Measurements from ENCODE around the gene PLXDC2.

PLXDC2 gene

DNA sequence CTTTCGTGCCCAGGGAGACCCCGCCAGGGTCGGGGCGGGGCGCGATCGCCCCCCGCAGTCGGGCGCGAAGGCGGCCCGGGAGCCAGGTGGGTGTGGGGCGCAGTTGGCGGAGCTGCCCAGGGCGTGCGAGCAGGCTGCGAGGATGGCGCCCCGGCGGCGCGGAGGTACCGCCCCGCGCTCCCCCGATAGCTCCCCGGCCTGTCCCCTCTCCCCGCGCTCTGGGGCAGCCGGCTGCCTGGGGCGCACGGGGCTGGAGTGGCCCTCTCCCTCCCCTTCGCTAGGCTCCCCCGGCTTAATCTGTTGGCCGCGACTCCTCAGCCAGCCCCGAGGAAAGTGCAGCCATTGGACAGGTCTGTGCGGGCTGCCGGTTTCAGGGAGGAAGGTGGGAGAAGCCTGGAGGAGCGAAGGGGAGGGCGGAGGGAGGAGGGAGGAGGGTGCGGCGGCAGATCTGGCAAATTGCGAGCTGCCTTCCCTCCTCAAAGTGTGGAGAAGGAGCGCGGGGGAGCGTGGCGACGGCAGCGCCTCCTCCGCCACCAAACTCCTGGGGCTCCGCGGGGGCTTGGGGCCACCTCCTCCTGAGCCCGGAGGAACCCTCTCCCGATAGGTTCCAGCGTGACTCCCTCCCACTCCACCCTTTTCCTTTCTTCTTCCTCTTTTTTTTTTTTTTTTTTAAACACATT lies 361 bp upstream of the PLXDC2 start:
- no peak for DNase-seq (ENCODE audit: low read depth)

- no peak for DNase-seq (ENCODE audit: low read depth)
Observed at GRCh38 chr10:19817231-19817933, 1.1 kb downstream of the PLXDC2 start.

DNA sequence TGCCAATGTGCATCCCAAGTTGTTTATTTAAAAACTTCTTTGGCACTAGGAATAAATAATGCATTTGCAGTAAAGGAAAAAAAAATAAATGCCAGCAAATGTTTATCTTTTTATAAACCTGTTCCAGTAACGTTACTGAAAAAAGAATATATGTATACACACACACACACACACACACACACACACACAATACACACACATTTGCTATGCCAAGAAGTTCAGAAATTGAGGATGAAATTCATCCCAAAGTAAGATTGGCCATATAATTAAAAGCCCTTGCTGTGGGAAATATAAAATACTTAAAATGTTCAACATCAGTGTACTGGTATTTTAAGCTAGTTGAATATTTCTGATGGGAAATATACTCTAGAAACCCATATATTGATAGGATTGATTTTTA lies 2.6 kb downstream of the PLXDC2 start:
- no peak for DNase-seq (ENCODE audit: low read depth)

GRCh38 chr10:19819419-19820033 lies 3.3 kb downstream of the PLXDC2 start:
- DNase-seq (ENCODE audit: low read depth): no peak

GRCh38 chr10:19824381-19825342 lies 8.4 kb downstream of the PLXDC2 start:
- no peak for DNase-seq (ENCODE audit: low read depth)

DNA sequence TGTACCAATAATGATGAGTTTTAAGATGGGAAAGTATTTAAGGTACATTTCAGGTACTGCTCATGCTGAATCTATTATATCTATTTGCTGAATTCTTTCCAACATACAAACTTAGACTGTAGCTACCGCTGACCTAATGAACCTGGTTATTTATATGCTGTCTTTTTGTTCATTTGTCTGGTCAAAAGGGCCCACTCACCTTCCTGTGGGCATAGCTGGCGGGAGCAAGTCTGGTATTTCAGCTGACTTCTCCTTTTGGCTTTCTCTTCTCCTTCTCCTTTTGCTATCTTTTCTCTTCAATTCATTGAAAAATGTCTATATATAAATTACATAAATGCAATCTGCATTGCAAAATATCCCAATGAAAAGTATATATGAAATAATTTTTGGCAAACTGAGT lies 9.5 kb downstream of the PLXDC2 start:
- DNase-seq (ENCODE audit: low read depth): no peak

GRCh38 chr10:19826712-19827111 lies 10.5 kb downstream of the PLXDC2 start:
- no peak for DNase-seq (ENCODE audit: low read depth)

GRCh38 chr10:19828278-19829049 lies 12.2 kb downstream of the PLXDC2 start:
- DNase-seq (ENCODE audit: low read depth): no peak

DNA sequence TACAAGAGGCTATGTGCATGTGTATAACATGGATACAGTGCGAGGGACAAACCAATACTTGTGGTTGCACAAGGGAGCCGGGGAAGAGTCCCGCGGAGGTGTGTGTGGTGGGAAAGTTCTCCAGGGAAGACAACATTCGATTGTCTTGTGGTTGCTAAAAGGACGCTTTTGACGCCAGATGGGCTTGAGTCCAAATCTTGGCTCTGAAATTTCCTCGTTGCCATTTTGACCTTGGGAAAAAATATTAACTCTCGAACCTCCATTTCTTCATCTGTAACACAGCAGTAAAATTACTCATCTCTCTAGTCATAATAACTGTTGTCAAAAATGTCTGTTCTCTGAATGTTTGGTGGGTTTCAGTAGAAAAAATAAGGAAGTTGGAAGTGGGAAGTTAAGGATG lies 16.5 kb downstream of the PLXDC2 start:
- no peak for DNase-seq (ENCODE audit: low read depth)

- DNase-seq (ENCODE audit: low read depth): no peak
Observed at GRCh38 chr10:19833170-19833824, 17.1 kb downstream of the PLXDC2 start.

GRCh38 chr10:19835952-19836351 lies 19.7 kb downstream of the PLXDC2 start:
- no peak for DNase-seq (ENCODE audit: low read depth)

DNA sequence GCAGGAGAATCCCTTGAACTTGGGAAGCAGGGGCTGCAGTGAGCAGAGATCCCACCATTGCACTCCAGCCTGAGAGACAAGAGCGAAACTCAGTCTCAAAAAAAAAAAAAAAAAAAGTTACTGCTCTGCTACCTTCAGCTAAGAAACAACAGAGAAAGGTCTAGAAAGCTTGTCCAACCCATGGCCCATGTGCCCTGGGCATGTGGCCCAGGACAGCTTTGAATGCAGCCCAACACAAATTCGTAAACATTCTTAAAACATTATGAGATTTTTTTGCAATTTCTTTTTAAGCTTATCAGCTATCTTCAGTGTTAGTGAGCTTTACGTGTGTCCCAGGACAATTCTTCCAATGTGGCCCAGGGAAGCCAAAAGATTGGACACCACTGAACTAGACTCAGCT lies 22.9 kb downstream of the PLXDC2 start:
- DNase-seq (ENCODE audit: low read depth): no peak

- no peak for DNase-seq (ENCODE audit: low read depth)
Observed at GRCh38 chr10:19839552-19839951, 23.3 kb downstream of the PLXDC2 start.

DNA sequence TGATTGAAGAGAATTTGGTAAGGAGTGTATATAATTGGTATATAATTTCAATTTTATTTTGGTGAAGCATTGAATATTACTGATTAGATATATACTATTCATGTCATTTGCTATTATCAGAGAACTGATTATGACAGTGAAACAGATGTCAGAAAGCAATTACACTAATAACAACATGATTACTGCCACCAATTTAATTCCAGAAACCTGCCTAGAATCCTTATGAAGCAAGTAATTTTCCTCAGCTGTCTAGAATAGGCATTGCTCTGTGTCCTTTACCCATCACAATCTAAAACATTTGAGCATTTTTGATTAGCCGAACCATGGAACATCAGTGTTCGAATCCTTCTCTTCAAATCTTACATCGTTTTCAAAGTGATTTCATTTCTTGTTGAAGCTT lies 24.5 kb downstream of the PLXDC2 start:
- DNase-seq (ENCODE audit: low read depth): no peak

- DNase-seq (ENCODE audit: low read depth): no peak
Observed at GRCh38 chr10:19843487-19843886, 27.3 kb downstream of the PLXDC2 start.

DNA sequence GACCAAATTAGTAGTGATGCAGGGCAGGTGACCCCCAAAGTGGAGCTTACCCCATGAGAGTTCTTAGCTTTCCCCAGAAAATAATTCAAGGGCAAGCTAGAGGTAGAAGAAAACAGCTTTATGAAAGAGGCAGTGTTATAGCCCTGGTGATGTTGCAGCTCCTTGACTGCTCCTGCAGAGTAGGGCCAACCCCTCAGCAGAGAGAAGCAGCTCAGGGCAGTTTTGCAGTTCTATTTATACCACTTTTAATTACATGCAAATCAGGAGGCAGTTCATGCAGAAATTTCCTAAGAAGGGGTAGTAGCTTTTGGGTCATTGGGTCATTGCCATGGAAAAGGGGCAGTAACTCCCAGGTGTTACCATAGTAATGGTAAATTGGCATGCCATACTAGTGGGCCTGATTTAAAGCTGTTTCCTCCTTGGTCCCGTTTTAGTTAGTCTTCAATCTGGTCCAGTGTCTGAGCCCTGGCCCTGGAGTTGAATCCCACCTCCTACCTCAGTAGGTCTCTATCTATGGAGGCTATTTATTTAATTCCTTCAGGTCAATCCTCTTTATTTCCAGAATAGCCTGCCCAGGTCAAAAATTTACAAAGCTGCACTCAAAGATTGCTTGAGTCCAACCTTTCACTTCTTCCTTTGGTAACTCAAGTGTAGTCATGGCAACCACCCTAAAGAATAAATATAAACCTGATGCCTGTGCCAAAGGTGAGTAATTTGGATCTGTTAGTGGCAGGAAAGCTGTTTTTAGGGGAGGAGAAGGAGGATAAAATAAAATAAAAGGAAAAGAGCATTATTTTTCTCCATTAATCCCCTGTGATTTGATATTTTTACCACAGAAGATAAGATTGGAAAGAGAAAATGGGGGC lies 29.5 kb downstream of the PLXDC2 start:
- no peak for DNase-seq (ENCODE audit: low read depth)

DNA sequence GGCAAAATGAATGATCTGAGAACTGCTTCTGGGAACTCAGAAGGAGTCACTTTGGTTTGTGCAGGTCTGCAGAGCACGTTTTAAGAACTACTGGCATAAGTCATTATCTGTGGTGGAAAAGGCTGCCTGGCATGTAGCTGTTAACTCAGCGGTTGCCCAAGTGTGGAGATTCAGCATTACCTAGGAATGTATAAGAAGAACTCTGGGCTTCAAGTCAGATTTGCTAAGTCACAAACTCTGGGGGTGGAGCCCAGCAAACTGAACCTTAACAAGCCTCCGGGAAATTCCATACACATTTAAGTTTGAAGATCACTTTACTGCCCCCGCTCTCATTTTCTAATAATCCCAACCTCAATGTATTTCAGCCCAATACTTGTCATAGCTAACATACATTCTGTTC lies 31.1 kb downstream of the PLXDC2 start:
- no peak for DNase-seq (ENCODE audit: low read depth)

GRCh38 chr10:19848226-19848985 lies 32.2 kb downstream of the PLXDC2 start:
- DNase-seq (ENCODE audit: low read depth): no peak

DNA sequence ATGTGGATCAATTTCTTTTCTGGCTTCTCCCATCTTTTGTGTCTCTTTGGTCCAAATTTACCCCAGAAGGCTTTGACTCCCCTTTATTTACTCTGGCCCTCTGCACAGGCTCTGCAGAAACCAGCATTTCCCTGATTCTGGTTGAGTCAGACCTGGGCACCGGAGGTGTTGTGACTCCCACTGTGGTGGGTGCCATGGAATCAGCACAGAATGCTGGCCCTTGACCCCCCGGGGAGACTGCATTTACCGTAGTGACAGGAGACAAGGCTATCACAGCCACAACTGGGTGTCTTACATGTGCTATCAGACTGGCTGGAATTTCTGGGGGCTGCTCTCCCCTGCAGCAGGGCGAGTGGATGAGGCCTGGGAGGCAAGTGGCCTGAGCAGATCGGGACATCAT lies 37.6 kb downstream of the PLXDC2 start:
- no peak for DNase-seq (ENCODE audit: low read depth)
